Body of pancreas (tissue), 4 donors: Measurements from ENCODE around the gene OGG1. TPM values are rescaled to one million over a fixed set of nuclear protein-coding genes. Genes with fewer than 3 reads are reported as not detected.

ENCODE experiments used
- ATAC-seq: fragments of 150-250 bp; one replicate; pipeline ENCODE4 v1.9.1; 2016
- DNase-seq, 4 donors: peaks; one replicate each; pipeline ENCODE4 v3.0.0-alpha.2; 2019
- H3K27ac ChIP-seq, 4 donors: fragments of 200-600 bp; sonication (generic); 1 replicate in 3 of 4; 2 replicates in 1 of 4; pipeline versions ENCODE4 v1.5.1 to v1.6.1; 2016 to 2019; ENCODE audit warnings: mild to moderate bottlenecking in 1 of 4, mixed read lengths in 1 of 4, moderate library complexity in 1 of 4
- H3K27me3 ChIP-seq, 2 donors: fragments of 200-600 bp; sonication (generic); one replicate each; pipeline ENCODE4 v1.6.0; 2016; ENCODE audit warnings: mild to moderate bottlenecking in 1 of 2
- H3K36me3 ChIP-seq, 2 donors: fragments of 200-600 bp; sonication (generic); replicated peaks in 1 of 2; 2 replicates each; pipeline ENCODE4 v1.5.1; 2016; ENCODE audit warnings: low read depth in 2 of 2; ENCODE audit not compliant: insufficient read depth in 1 of 2
- H3K4me1 ChIP-seq: fragments of 200-600 bp; sonication (generic); one replicate; pipeline ENCODE4 v1.6.0; 2016
- H3K4me3 ChIP-seq, 2 donors: fragments of 200-600 bp; sonication (generic); 1 replicate in 1 of 2; 2 replicates in 1 of 2; pipeline ENCODE4 v1.5.1; 2016 to 2019
- H3K9me3 ChIP-seq, 3 donors: fragments of 200-600 bp; sonication (generic); 1 replicate in 2 of 3; 2 replicates in 1 of 3; pipeline ENCODE4 v1.5.1; 2016
- CTCF ChIP-seq, 7 experiments: fragments of 450-650 bp in 4 of 7; fragments of 200-600 bp in 3 of 7; sonication (generic) in 3 of 7; IDR thresholded peaks; one replicate each; pipeline ENCODE4 v1.5.1; 2016 to 2019; ENCODE audit warnings: antibody characterized with exemption in 7 of 7
- POLR2A ChIP-seq, 3 donors: fragments of 450-650 bp; IDR thresholded peaks; one replicate each; pipeline ENCODE4 v1.6.1; 2016; ENCODE audit warnings: antibody characterized with exemption in 3 of 3, mild to moderate bottlenecking in 2 of 3
- WGBS, 2 donors: methylation state at CpG; one replicate each; pipeline ENCODE4 v1.1.5; 2017; 5-methylcytosine and 5-hydroxymethylcytosine counted together
- intact Hi-C: fragments of 100-400 bp; cut with DNase I; formaldehyde crosslinking; loops from one replicate; pipeline ENCODE4 v1.15.1; 2023
- total RNA-seq, 2 donors: library from RNA; depleted of rRNA; stranded (reverse); fragments of >200 nt; gene quantifications; one replicate each; pipeline ENCODE4 v1.1.0, GENCODE V29; 2016

OGG1 gene
- total RNA-seq, 2 donors from 2014 or later = 18.1 to 28.3 TPM

- no peaks in the 10 kb centered on the region for H3K27me3 ChIP-seq
- peak overlapping the region; percentile 35 to 64 for H3K4me3 ChIP-seq
- no peaks in the 10 kb centered on the region for H3K9me3 ChIP-seq
- peak overlapping the region in 3 of 4 donors; percentile 73 to 96 (median 90) for H3K27ac ChIP-seq
- no peak for TF ChIP-seq CTCF (IDR thresholded peaks at IDR 0.05)
- no peak for TF ChIP-seq POLR2A (IDR thresholded peaks at IDR 0.05)
- intact Hi-C loops = no loop called here
- 40 to 43% methylated on average over 17 of the region's 17 CpGs for WGBS, 2 donors
- peaks cover 0 to 10% of the 10 kb centered on the region in 2 donors for H3K36me3 ChIP-seq
- ATAC-seq (no peak), DNase-seq (no peak)
- peaks cover 26% of the 10 kb centered on the region for H3K4me1 ChIP-seq
Measured at GRCh38 chr3:9750556-9751411, 1.0 kb downstream of the OGG1 start.

- no peaks in the 10 kb centered on the region for H3K27me3 ChIP-seq
- intact Hi-C loops = no loop called here
- H3K9me3 ChIP-seq = no peaks in the 10 kb centered on the region
- TF ChIP-seq CTCF (IDR thresholded peaks at IDR 0.05) = no peak
- TF ChIP-seq POLR2A (IDR thresholded peaks at IDR 0.05) = no peak
- 80 to 84% methylated on average over 8 of the region's 8 CpGs for WGBS, 2 donors
- no peak overlapping the region for H3K27ac ChIP-seq
- H3K4me1 ChIP-seq = peaks cover 15% of the 10 kb centered on the region
- H3K36me3 ChIP-seq = peaks cover 0 to 10% of the 10 kb centered on the region in 2 donors
- DNase-seq = no peak
- no peak overlapping the region for H3K4me3 ChIP-seq
- no peak for ATAC-seq
Measured at GRCh38 chr3:9754678-9755077, 4.9 kb downstream of the OGG1 start.

GRCh38 chr3:9757427-9757826 is 7.7 kb downstream of the OGG1 start:
- ATAC-seq (no peak), DNase-seq (no peak)
- TF ChIP-seq POLR2A (IDR thresholded peaks at IDR 0.05) (no peak), CTCF (IDR thresholded peaks at IDR 0.05) (no peak)
- no peak overlapping the region for H3K27ac ChIP-seq
- H3K36me3 ChIP-seq = peaks cover 0 to 10% of the 10 kb centered on the region in 2 donors
- no peaks in the 10 kb centered on the region for H3K4me1 ChIP-seq
- 91% methylated on average over 7 to 13 of the region's 13 CpGs for WGBS, 2 donors
- H3K4me3 ChIP-seq = no peak overlapping the region
- no peaks in the 10 kb centered on the region for H3K9me3 ChIP-seq
- no peaks in the 10 kb centered on the region for H3K27me3 ChIP-seq
- intact Hi-C loops = no loop called here

GRCh38 chr3:9760779-9761505 is 11.2 kb downstream of the OGG1 start:
- no peaks in the 10 kb centered on the region for H3K4me1 ChIP-seq
- 91 to 92% methylated on average over 10 of the region's 10 CpGs for whole genome bisulfite sequencing, 2 donors
- no peak overlapping the region for H3K27ac ChIP-seq
- no peak for TF ChIP-seq POLR2A (IDR thresholded peaks at IDR 0.05)
- TF ChIP-seq CTCF (IDR thresholded peaks at IDR 0.05) = no peak
- peaks cover 0 to 8% of the 10 kb centered on the region in 2 donors for H3K36me3 ChIP-seq
- no peaks in the 10 kb centered on the region for H3K27me3 ChIP-seq
- ATAC-seq (no peak), DNase-seq (no peak)
- no peaks in the 10 kb centered on the region for H3K9me3 ChIP-seq
- intact Hi-C loops = no loop called here
- H3K4me3 ChIP-seq = no peak overlapping the region
